Peyer's patch (tissue), 4 donors: Measurements from ENCODE around the gene CFAP70.
"Not testable (repeated sequence)": the region's sequence is repeated elsewhere in the genome, so short reads cannot be mapped to it uniquely, and the experiment has no call there.

Source experiments
- CTCF ChIP-seq, 6 experiments: fragments of 450-650 bp in 4 of 6; fragments of 200-600 bp in 2 of 6; sonication (generic) in 1 of 6; IDR thresholded peaks; one replicate each; pipeline ENCODE4 v1.5.1; 2017 to 2019; ENCODE audit warnings: antibody characterized with exemption in 6 of 6, mild to moderate bottlenecking in 3 of 6, moderate library complexity in 1 of 6
- POLR2A ChIP-seq, 2 donors: fragments of 450-650 bp; IDR thresholded peaks; one replicate each; pipeline ENCODE4 v1.5.1; 2017; ENCODE audit warnings: antibody characterized with exemption in 2 of 2, mild to moderate bottlenecking in 2 of 2, moderate library complexity in 2 of 2

- TF ChIP-seq CTCF, POLR2A (IDR thresholded peaks at IDR 0.05): not testable (repeated sequence)
These were observed 35.1 kb downstream of the CFAP70 start for GRCh38 chr10:73323582-73323981.
